Fibroblast of pulmonary artery (primary cell): ENCODE measurements around the gene SAMD10.

ENCODE experiments used
- DNase-seq: peaks from one replicate; pipeline ENCODE4 v3.0.0-alpha.2; 2010; ENCODE audit warnings: low read depth
- H3K4me3 ChIP-seq: replicated peaks from 2 replicates; pipeline ENCODE4 v1.5.1; 2011; ENCODE audit warnings: low read depth, mild to moderate bottlenecking, control low read depth, low read length, moderate library complexity
- CTCF ChIP-seq: IDR thresholded peaks from 2 replicates; pipeline ENCODE4 v1.5.1; 2011; ENCODE audit warnings: mild to moderate bottlenecking, control low read depth, low read length, inconsistent platforms; ENCODE audit errors: missing control alignments

SAMD10 gene

GRCh38 chr20:64001607-64002011 is 22.2 kb upstream of the SAMD10 start:
- DNase-seq = no peak
- no peak overlapping the region for H3K4me3 ChIP-seq
- no peak for TF ChIP-seq CTCF

DNA sequence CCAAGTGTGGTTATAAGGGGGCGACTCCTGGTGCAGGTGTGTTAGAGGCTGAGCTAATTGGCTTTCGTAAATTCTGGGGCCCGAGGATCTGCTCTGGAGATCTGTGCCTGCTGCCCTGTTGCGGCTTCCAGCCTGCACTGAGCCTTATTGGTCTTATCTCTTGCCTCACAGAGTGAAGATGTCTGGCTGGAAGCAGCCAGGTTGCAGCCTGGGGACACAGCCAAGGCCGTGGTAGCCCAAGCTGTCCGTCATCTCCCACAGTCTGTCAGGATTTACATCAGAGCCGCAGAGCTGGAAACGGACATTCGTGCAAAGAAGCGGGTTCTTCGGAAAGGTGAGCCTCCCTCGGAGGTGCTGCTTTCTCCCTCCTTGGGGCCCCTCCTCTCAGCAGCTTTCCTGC is 21.5 kb upstream of the SAMD10 start:
- DNase-seq = no peak
- no peak for TF ChIP-seq CTCF

GRCh38 chr20:63982937-63983336 is 3.5 kb upstream of the SAMD10 start:
- no peak for DNase-seq
- no peak for TF ChIP-seq CTCF
- H3K4me3 ChIP-seq = no peak overlapping the region

More for the DNA sequence above, 21.5 kb upstream of the SAMD10 start:
- H3K4me3 ChIP-seq = no peak overlapping the region

DNA sequence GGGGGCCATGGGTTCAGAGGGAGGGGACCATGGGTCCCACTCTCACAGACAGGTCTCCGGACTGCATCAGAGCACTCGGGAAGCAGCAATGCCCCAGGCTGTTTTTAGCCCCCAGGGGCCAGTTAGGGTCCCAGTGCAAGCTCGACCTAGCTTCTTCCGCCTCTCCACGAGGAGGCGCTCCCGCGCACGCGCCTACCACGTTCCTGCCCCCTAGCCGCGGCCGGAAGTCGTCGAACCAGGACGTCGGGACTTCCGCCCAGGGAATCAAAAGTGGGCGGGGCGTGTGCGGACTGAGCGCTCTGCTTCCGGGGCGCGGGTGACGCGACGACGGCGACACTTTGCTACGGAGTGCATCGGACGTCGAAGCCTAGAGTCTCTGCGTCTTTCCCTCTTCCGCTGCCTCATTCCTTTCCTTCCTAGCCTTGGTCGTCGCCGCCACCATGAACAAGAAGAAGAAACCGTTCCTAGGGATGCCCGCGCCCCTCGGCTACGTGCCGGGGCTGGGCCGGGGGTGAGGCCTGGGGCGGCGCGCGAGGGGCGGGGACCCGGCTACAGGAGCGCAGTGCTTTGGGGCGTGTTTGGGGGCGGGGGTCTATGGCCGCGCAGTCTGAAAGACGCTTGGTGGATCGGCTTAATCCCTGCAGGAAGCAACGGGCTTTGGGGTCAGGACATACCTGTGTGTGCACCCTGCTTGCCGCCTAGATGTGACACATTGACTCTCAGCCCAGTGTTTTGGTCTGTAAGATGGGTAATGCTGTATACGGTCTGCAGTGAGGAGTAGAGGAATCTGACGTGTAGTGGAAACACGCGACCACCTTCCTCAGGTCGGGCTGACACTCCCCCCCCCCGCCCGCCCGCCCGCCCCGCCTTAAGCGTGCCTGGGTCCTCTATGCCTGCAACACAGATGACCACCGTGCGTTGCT is 1.6 kb upstream of the SAMD10 start, which contains the start of gene PRPF6:
Gene PRPF6 (plus strand): TSS at position 327 of the 923 bp plus-strand sequence. CDS start 114 bp downstream, at position 441.
- TF ChIP-seq CTCF = peak; percentile 89
- H3K4me3 ChIP-seq = peak within 1 kb of the TSS; percentile 93
- peak; percentile 96 for DNase-seq

GRCh38 chr20:63980317-63980805 is 919 bp upstream of the SAMD10 start:
- TF ChIP-seq CTCF = no peak
- DNase-seq = no peak

DNA sequence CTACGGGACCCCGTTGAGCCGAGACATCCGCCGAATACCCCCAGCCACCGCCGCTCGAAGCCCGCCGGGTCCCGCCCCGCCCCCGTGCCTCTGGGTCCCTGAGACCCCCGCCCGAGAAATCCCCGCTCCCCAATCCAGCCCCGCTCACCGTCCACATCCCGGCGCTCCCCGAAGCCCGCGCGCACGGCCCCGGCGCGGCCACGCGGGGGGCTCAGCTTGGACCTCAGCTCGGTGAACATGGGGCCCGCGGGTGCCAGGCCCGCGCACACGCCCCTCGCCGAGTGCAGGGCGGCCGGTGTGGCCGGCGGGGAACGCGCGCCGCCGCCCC is 249 bp downstream of the SAMD10 start:
- peak overlapping the region; percentile 50 for H3K4me3 ChIP-seq
- TF ChIP-seq CTCF = no peak
- no peak for DNase-seq

More at GRCh38 chr20:63980317-63980805, 919 bp upstream of the SAMD10 start:
- H3K4me3 ChIP-seq = peak overlapping the region; percentile 93
